ENCODE measurements around the gene SV2B. TPM values are rescaled to one million over a fixed set of nuclear protein-coding genes. Genes with fewer than 3 reads are reported as not detected.

SV2B gene
- total RNA-seq, 1 experiment from 2014 or later = not detected

GRCh38 chr15:91238644-91239425 lies 138.8 kb downstream of the SV2B start:
- H3K9me2 ChIP-seq (ENCODE audit: insufficient read depth) = no peaks in the 10 kb centered on the region
- ChIA-PET POLR2A (no interaction called here), CTCF (interaction anchor here (0.9 kb wide), 1 partner anchor 9 kb away, joined by 3 read pairs; no protein-coding TSS in a partner anchor), RAD21 (ENCODE audit: low non-redundant PET in 1 of 2, low total read pairs in 2 of 2, uncharacterized antibody in 2 of 2, unreplicated experiment in 2 of 2) (no interaction called here)
- H3K9me3 ChIP-seq (ENCODE audit: control insufficient read depth in 1 of 2, insufficient read depth in 1 of 2, low read depth in 1 of 2, low read length in 2 of 2) = no peaks in the 10 kb centered on the region
- ATAC-seq (no peak), DNase-seq (ENCODE audit: low read depth, low spot score) (no peak)
- no peak overlapping the region for H2AFZ ChIP-seq (ENCODE audit: low read depth, low read length, poor library complexity, severe bottlenecking)
- H3K36me3 ChIP-seq (ENCODE audit: control insufficient read depth in 1 of 2, insufficient read depth in 2 of 2, low read length in 2 of 2) = no peaks in the 10 kb centered on the region
- H3K27me3 ChIP-seq (ENCODE audit: insufficient read depth, low read length) = peaks cover 89% of the 10 kb centered on the region
- no peak overlapping the region for H3K9ac ChIP-seq (ENCODE audit: low read length)
- no peaks in the 10 kb centered on the region for H3K4me1 ChIP-seq (ENCODE audit: control insufficient read depth in 1 of 2, insufficient read depth in 2 of 2, low read length in 2 of 2)
- H3K4me2 ChIP-seq (ENCODE audit: low read length) = no peak overlapping the region
- H3K4me3 ChIP-seq (replicated peaks in 1 of 2; ENCODE audit: low read depth in 1 of 2, low read length in 2 of 2) = no peak overlapping the region
- TF ChIP-seq CEBPB (IDR thresholded peaks at IDR 0.05; ENCODE audit: low read depth) (no peak), TCF7L2 (IDR thresholded peaks at IDR 0.05; ENCODE audit: borderline replicate concordance, extremely low read depth, insufficient read depth, insufficient read length) (no peak), FOSL1 (IDR thresholded peaks at IDR 0.05; ENCODE audit: low read depth) (no peak), CBX3 (IDR thresholded peaks at IDR 0.05; ENCODE audit: low read depth) (no peak), SIN3A (IDR thresholded peaks at IDR 0.05; ENCODE audit: low read depth) (no peak), JUND (IDR thresholded peaks at IDR 0.05) (no peak), ATF3 (IDR thresholded peaks at IDR 0.05) (no peak), EZH2 (IDR thresholded peaks at IDR 0.05) (no peak), EGR1 (IDR thresholded peaks at IDR 0.05; ENCODE audit: low read depth) (no peak), ZFX (IDR thresholded peaks at IDR 0.05) (no peak), RAD21 (IDR thresholded peaks at IDR 0.05; ENCODE audit: low read depth) (no peak), POLR2A (IDR thresholded peaks at IDR 0.05; ENCODE audit: borderline replicate concordance, extremely low read depth, insufficient read depth, insufficient read length) (no peak), YY1 (IDR thresholded peaks at IDR 0.05; ENCODE audit: extremely low read depth, insufficient replicate concordance, low read depth, low read length) (no peak), ZNF274 (IDR thresholded peaks at IDR 0.05; ENCODE audit: low read depth, low read length) (no peak), SRF (IDR thresholded peaks at IDR 0.05; ENCODE audit: low read depth) (no peak)
- intact Hi-C loops (cut with micrococcal nuclease) = no loop called here
- no peaks in the 10 kb centered on the region for H4K20me1 ChIP-seq (ENCODE audit: insufficient read depth)
- H3K79me2 ChIP-seq (ENCODE audit: insufficient read depth, low read length) = no peaks in the 10 kb centered on the region
- BruUV-seq (replicated peaks) = no TSS peak
- no peak overlapping the region for H3K27ac ChIP-seq (ENCODE audit: low read depth, low read length)
